HG02588 (cell line): Measurements from ENCODE around the gene LRRC45.
A peak's percentile ranks its signal among the peaks of the same experiment; 100 is the strongest.
"Not testable (repeated sequence)": the region's sequence is repeated elsewhere in the genome, so short reads cannot be mapped to it uniquely, and the experiment has no call there.

Source experiments
- ATAC-seq: cut with Tn5 transposase; IDR thresholded peaks from one replicate; pipeline ENCODE4 v1.9.1; 2021; ENCODE audit warnings: mild to moderate bottlenecking, moderate library complexity; ENCODE audit not compliant: unreplicated experiment

LRRC45 gene

DNA sequence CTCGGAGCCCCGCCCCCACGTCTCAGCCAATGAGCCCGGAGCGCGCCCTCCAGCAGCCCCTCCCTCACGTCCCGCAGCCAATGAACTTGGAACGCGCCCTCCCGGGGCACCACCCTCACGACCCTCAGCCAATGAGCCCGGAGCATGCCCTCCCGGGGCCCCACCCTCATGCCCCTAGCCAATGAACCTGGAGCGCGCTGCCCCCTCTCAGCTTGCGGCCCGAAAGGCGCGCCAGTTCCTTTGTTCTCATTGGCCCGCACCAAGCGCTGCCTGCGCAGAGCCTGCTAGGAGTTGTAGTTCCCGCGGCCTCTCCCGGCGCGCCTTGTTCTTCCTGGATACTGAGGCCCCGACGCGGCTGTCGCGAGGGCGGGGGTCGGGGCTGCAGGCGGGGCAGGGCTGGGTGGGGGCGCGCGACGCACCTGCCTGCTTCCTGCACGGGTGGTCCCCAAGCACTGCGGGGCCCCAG, at the start of gene LRRC45:
Gene LRRC45 (plus strand): TSS at position 325 of the 466 bp plus-strand sequence. CDS start 339 bp downstream, outside the sequence.
- peak; percentile 82 for ATAC-seq

- ATAC-seq = no peak
These were observed 49.7 kb upstream of the LRRC45 start for GRCh38 chr17:81973432-81973831.

DNA sequence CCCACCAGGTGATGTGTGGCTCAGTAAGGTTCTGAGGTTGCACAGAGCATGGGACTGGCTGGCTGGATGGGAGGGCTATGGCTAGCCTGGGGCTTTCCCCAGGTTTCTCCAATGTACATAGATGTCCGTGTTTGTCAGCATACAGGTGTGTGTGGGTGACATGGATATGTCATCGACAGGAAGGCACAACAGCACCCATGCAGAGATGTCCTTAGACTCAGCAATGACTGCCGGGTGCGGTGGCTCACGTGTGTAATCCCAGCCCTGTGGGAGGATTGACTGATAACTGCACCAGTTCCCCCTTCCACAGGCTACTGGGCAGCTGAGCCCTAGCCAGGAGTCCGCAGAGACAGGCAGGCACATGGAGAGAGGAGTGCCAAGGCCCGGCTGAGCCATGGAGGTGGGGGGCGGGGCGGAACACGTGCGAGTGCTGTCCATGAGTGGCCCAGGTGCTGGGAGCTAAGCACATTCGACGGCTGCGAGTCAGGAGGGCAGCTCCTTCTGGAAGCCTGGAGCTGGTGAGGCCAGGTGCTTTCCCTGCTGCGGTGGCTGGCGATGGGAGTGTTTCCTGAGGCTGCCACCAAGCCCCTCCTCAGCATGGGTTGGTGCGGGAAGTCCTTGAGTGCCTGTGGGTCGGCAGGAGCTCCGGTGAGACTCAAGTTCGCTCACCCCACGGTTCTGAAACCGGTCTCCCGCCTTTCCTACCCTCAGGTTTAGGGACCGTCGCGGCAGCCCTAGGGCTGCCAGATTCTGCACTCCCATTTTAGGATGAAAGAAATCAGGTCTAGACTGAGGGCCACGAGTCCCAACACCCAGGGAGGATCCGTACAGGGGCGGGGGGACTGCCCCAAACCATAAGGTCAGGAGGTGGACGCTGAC, 46.5 kb upstream of the LRRC45 start:
- peak; percentile 2 for ATAC-seq

- ATAC-seq = peak; percentile 84
These were observed 45.8 kb upstream of the LRRC45 start, which contains the start of gene ASPSCR1 for GRCh38 chr17:81977211-81977808. TSS of gene ASPSCR1 (plus strand) at chr17:81977629. CDS start at chr17:81977647, 18 bp downstream.

GRCh38 chr17:81978524-81979298, 44.4 kb upstream of the LRRC45 start:
- no peak for ATAC-seq

DNA sequence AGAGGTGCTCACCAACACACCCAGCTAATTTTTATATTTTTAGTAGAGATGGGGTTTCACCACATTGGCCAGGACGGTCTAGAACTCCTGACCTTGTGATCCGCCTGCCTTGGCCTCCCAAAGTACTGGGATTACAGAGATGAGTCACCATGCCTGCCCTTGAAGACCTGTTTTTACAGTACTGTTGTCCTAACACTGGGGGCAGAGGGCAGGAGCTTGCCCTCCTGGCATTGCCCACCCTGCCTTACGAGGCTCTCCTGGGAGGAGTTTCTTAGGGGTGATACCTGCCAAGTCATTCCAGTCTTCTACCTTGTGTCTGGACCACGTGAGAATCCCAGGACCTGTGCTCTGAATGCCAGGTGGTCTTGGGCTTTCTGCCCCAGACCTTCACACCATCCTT, 43.0 kb upstream of the LRRC45 start:
- no peak for ATAC-seq

GRCh38 chr17:81980707-81981343, 42.3 kb upstream of the LRRC45 start:
- no peak for ATAC-seq

GRCh38 chr17:81981511-81981910, 41.6 kb upstream of the LRRC45 start:
- not testable (repeated sequence) for ATAC-seq

DNA sequence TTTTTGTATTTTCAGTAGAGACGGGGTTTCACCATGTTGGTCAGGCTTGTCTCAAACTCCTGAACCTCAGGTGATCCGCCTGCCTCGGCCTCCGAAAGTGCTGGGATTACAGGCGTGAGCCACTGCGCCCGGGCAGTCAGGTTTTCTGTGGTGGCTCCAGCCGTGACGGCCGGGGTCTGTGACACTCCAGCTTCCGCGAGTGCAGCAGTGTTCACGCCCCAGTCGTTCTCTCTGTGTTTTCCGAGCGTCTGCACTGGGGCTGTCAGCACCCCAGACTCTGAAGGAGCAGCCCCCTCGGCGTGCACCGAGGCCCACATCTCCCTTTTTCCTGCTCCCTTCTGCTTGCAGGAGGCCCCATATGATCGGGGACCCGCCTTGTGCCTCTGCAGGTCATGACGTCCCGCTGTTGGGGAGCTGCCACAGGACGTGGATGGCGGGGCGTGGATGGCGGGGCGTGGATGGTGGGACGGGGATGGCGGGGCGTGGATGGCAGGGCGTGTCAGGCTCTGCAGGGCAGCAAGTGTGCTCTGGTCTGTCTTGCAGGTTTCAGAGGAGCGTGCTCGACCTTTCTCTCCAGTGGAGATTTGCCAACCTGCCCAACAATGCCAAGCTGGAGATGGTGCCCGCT, 40.0 kb upstream of the LRRC45 start:
- no peak for ATAC-seq

- ATAC-seq = no peak
These were observed 39.3 kb upstream of the LRRC45 start for GRCh38 chr17:81983639-81984373.

DNA sequence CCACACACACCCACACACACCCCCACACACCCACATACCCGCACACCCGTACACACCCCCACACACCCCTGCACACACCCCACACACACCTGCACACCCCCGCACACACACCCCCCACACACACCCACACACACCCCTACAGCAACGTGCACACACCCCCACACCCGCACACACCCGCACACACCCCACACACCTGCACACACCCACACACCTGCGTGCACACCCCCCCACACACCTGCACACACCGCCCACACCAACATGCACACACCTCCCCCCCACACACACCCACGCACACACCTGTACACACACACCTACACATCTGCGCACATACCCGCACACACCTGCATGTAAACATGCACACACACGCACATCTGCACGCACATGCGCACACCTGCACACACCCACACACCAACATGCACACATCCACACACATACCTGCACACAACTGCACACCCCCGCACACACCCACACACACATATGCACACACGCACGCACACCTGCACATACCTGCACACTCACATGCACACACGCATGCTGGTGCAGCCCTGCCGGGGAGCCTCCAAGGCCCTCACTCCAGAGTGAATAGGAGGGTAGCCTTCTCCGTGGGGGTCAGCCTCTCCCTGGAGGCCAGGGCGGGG, 38.2 kb upstream of the LRRC45 start:
- no peak for ATAC-seq

DNA sequence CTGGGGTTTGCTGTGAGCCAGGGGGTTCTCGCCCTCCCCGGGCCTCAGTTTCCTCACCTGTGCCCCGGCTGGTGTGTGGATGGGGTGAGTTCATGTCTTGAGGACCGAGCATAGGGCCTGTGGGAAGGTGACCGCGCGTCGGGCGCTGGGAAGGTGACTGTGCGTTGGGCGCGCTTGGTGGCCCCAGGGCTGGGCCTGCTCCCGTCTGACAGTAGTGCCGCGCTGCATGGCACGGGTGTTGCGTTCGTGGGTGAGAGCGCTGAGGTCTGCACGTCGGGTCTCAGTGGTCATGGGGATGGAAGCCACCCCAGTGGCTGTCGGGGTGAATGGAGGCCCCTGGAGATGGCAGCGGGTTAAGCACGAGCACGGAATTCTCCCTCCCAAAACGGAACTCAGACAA, 36.5 kb upstream of the LRRC45 start:
- no peak for ATAC-seq

- no peak for ATAC-seq
These were observed 35.8 kb upstream of the LRRC45 start for GRCh38 chr17:81987161-81987770.

DNA sequence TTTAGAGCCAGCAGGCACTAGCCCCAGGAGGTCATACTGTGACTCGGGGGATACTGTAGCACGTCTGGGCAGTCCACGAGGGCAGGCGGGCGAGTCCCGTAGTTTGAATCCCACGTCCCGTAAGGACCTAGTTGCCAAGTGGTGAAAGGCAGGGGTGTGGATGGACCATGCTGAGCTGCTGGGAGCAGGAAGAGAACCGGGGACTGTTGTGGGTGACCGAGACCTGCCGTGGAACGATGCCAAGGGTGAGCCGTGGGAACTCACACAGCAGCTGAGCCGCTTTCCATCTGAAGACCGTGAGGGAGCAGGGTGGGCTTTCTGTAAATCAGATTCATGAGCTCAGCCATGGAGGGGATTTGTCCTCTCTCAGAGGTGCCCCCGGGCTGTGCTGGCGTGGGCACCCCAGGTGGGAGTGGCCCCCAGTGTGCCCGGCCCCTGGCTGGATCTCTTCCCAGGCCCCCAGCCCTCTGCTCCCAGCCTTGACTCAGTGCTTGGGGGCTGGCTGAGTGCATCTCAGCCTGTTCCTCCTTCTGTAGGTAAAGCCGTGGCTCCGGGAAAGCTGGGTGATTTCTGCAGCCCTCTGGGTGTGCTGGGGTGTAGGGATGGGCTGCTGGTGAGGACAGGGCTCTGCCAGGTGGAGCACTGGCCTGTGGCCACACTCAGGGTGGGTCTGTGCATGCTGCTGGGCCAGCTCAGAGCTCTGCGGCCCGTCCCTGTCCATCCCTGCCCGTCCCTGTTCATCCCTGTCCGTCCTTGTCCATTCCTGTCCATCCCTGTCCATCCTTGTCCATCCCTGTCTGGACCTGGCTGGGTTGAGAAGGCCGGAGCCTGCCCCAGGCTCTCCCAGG, 32.0 kb upstream of the LRRC45 start:
- no peak for ATAC-seq

DNA sequence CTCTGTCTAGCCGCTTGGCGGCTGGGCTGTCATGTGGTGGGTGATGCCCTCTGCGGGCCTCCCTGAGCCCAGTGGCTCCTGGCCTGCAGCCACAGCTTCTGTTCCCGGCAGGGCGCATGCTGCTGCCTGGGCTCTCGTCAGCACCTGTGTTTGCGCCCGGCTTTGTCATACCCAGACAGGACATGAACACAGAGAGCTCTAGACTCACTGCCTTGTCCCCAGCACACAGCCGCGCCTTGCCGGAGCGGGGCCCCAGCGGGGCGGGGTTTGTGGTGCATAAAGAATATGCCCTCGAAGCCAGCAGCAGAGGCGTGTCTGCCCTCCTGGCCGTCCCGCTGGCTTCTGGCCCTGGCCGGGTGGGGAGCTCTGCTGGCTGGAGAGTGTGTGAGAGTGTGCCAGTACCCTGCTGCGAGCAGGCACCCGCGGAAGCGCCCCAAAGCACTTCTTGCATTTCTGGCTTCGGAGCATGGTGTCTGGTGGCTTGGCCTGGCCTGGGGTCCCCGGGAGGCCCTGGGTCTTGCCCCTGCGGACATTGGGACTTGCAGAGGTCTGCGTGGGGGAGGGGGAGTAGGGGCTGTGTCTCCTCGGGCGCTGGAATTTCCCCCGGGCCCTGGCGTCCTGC, 31.3 kb upstream of the LRRC45 start:
- ATAC-seq = no peak

DNA sequence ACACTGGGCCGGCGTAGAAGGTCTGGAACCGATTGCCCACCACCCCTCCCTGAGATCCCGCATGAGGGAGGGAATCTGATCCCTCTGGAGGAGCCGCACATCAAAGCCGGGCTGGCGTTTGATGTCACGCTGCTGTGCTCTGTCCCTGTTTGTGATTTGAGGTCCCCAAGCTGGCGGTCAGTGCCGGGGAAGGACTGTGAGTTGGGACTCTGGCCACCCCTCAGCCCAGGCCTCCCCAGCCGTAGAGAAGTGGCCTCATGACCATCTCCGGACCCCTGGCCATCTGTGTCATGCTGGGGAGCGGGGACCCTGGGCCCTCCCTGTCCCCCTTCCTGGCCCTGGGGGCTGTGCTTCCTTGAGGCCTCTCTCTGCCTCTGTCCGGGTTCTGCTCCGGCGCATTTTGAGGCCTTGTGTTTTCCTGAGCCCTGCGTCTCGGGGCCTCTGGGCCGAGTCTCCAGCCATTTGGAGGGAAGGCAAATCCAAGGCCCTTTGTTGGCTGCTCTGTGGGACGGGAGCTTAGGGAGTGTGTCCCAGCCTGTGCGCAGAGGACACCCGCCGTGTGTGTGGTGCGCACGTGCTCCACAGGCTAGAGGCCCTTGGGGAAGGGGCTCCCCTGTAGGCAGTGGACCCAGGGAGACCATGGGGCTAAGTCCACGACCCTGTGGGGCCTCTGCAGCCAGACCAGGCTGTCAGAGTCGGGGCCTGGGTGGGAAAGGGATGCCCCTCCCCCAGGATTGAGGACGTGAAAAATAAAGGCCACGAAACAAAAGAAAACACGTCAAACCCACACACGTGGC, 30.6 kb upstream of the LRRC45 start:
- no peak for ATAC-seq
